Mucosa of rectum (tissue), 2 donors: ENCODE data around the gene ZSWIM9.

Experiments
- H3K27ac ChIP-seq, 2 donors: one replicate each; pipeline ENCODE4 v1.7.0; 2013; ENCODE audit warnings: inconsistent platforms in 2 of 2, low read depth in 2 of 2, low read length in 2 of 2
- H3K27me3 ChIP-seq, 2 donors: one replicate each; pipeline ENCODE4 v1.7.0; 2013; ENCODE audit warnings: low read length in 2 of 2; ENCODE audit not compliant: control insufficient read depth in 2 of 2, insufficient read depth in 2 of 2
- H3K36me3 ChIP-seq, 2 donors: one replicate each; pipeline ENCODE4 v1.7.0; 2013; ENCODE audit warnings: low read length in 2 of 2; ENCODE audit not compliant: control insufficient read depth in 2 of 2, insufficient read depth in 2 of 2
- H3K4me1 ChIP-seq, 2 donors: one replicate each; pipeline ENCODE4 v1.7.0; 2013; ENCODE audit warnings: low read length in 2 of 2, mild to moderate bottlenecking in 1 of 2; ENCODE audit not compliant: control insufficient read depth in 2 of 2, insufficient read depth in 2 of 2
- H3K4me3 ChIP-seq, 2 donors: one replicate each; pipeline ENCODE4 v1.7.0; 2013; ENCODE audit warnings: low read length in 2 of 2
- H3K9ac ChIP-seq, 2 donors: one replicate each; pipeline ENCODE4 v1.7.0; 2013; ENCODE audit warnings: low read length in 2 of 2, low read depth in 1 of 2, mild to moderate bottlenecking in 1 of 2
- H3K9me3 ChIP-seq, 2 donors: one replicate each; pipeline ENCODE4 v1.7.0; 2013; ENCODE audit warnings: low read length in 2 of 2; ENCODE audit not compliant: control insufficient read depth in 2 of 2
- donor health status: healthy.
- donor health status: Normal muscosa, but diverticular disease.

Gene ZSWIM9

GRCh38 chr19:48171710-48172109 lies 1.2 kb downstream of the ZSWIM9 start:
- no peaks in the 10 kb centered on the region for H3K9me3 ChIP-seq
- no peaks in the 10 kb centered on the region for H3K27me3 ChIP-seq
- H3K9ac ChIP-seq: no peak overlapping the region
- H3K36me3 ChIP-seq: peaks cover 8 to 18% of the 10 kb centered on the region in 2 donors
- H3K4me1 ChIP-seq: peaks cover 7 to 12% of the 10 kb centered on the region in 2 donors
- H3K4me3 ChIP-seq: no peak overlapping the region
- no peak overlapping the region for H3K27ac ChIP-seq

GRCh38 chr19:48174445-48175030 lies 4.1 kb downstream of the ZSWIM9 start:
- Histone ChIP-seq H3K27me3 (no peaks in the 10 kb centered on the region), H3K4me1 (peaks cover 6 to 7% of the 10 kb centered on the region in 2 donors), H3K4me3 (no peak overlapping the region), H3K36me3 (peaks cover 11 to 18% of the 10 kb centered on the region in 2 donors), H3K9me3 (no peaks in the 10 kb centered on the region), H3K27ac (no peak overlapping the region), H3K9ac (no peak overlapping the region)

GRCh38 chr19:48175578-48175977 lies 5.1 kb downstream of the ZSWIM9 start:
- Histone ChIP-seq H3K4me3 (no peak overlapping the region), H3K4me1 (peaks cover 6 to 7% of the 10 kb centered on the region in 2 donors), H3K9ac (no peak overlapping the region), H3K36me3 (peaks cover 13 to 18% of the 10 kb centered on the region in 2 donors), H3K27me3 (no peaks in the 10 kb centered on the region), H3K9me3 (no peaks in the 10 kb centered on the region), H3K27ac (no peak overlapping the region)

GRCh38 chr19:48176226-48176625 lies 5.7 kb downstream of the ZSWIM9 start:
- H3K4me1 ChIP-seq: peaks cover under 1 to 3% of the 10 kb centered on the region in 2 donors
- no peak overlapping the region for H3K4me3 ChIP-seq
- H3K27ac ChIP-seq: no peak overlapping the region
- H3K27me3 ChIP-seq: no peaks in the 10 kb centered on the region
- no peak overlapping the region for H3K9ac ChIP-seq
- peaks cover 13 to 18% of the 10 kb centered on the region in 2 donors for H3K36me3 ChIP-seq
- peaks cover 1 to 2% of the 10 kb centered on the region in 2 donors for H3K9me3 ChIP-seq

GRCh38 chr19:48181505-48181904 lies 11.0 kb downstream of the ZSWIM9 start:
- H3K27me3 ChIP-seq: no peaks in the 10 kb centered on the region
- peaks cover 8% of the 10 kb centered on the region in 2 donors for H3K9me3 ChIP-seq
- H3K4me1 ChIP-seq: no peaks in the 10 kb centered on the region
- H3K4me3 ChIP-seq: no peak overlapping the region
- H3K36me3 ChIP-seq: peaks cover 0 to 5% of the 10 kb centered on the region in 2 donors
- H3K27ac ChIP-seq: no peak overlapping the region
- no peak overlapping the region for H3K9ac ChIP-seq

GRCh38 chr19:48182434-48182833 lies 12.0 kb downstream of the ZSWIM9 start:
- Histone ChIP-seq H3K27me3 (no peaks in the 10 kb centered on the region), H3K9me3 (peaks cover 8% of the 10 kb centered on the region in 2 donors), H3K4me3 (no peak overlapping the region), H3K9ac (no peak overlapping the region), H3K36me3 (peaks cover 0 to 5% of the 10 kb centered on the region in 2 donors), H3K27ac (no peak overlapping the region), H3K4me1 (no peaks in the 10 kb centered on the region)

- Histone ChIP-seq H3K4me1 (no peaks in the 10 kb centered on the region), H3K9ac (no peak overlapping the region), H3K4me3 (no peak overlapping the region), H3K9me3 (peaks cover 8% of the 10 kb centered on the region in 2 donors), H3K27ac (no peak overlapping the region), H3K27me3 (no peaks in the 10 kb centered on the region), H3K36me3 (peaks cover 0 to 5% of the 10 kb centered on the region in 2 donors)
Observed at GRCh38 chr19:48183356-48183755, 12.9 kb downstream of the ZSWIM9 start.

GRCh38 chr19:48186015-48186414 lies 15.5 kb downstream of the ZSWIM9 start:
- no peaks in the 10 kb centered on the region for H3K4me1 ChIP-seq
- H3K4me3 ChIP-seq: no peak overlapping the region
- peaks cover 0 to 2% of the 10 kb centered on the region in 2 donors for H3K36me3 ChIP-seq
- no peaks in the 10 kb centered on the region for H3K27me3 ChIP-seq
- H3K9me3 ChIP-seq: peaks cover 8% of the 10 kb centered on the region in 2 donors
- no peak overlapping the region for H3K27ac ChIP-seq
- H3K9ac ChIP-seq: no peak overlapping the region

GRCh38 chr19:48186541-48186991 lies 16.1 kb downstream of the ZSWIM9 start:
- H3K36me3 ChIP-seq: peaks cover 0 to 2% of the 10 kb centered on the region in 2 donors
- H3K27me3 ChIP-seq: no peaks in the 10 kb centered on the region

GRCh38 chr19:48190288-48190884 lies 19.9 kb downstream of the ZSWIM9 start:
- no peak overlapping the region for H3K27ac ChIP-seq
- no peaks in the 10 kb centered on the region for H3K9me3 ChIP-seq
- no peak overlapping the region for H3K4me3 ChIP-seq
- no peak overlapping the region for H3K9ac ChIP-seq
- H3K4me1 ChIP-seq: no peaks in the 10 kb centered on the region
- peaks cover 0 to 5% of the 10 kb centered on the region in 2 donors for H3K36me3 ChIP-seq
- H3K27me3 ChIP-seq: no peaks in the 10 kb centered on the region

More at GRCh38 chr19:48186541-48186991, 16.1 kb downstream of the ZSWIM9 start:
- Histone ChIP-seq H3K27ac (no peak overlapping the region), H3K4me1 (no peaks in the 10 kb centered on the region), H3K9me3 (peaks cover 2 to 3% of the 10 kb centered on the region in 2 donors), H3K9ac (no peak overlapping the region), H3K4me3 (no peak overlapping the region)
